Measurements from ENCODE around the gene TAC3. TPM values are rescaled to one million over a fixed set of nuclear protein-coding genes. Genes with fewer than 3 reads are reported as not detected.

TAC3 gene
- total and polyA plus RNA-seq, 2 donors (not counting 3 experiments of a cell fraction or from before 2014, with no cell fraction given) = not detected

DNA sequence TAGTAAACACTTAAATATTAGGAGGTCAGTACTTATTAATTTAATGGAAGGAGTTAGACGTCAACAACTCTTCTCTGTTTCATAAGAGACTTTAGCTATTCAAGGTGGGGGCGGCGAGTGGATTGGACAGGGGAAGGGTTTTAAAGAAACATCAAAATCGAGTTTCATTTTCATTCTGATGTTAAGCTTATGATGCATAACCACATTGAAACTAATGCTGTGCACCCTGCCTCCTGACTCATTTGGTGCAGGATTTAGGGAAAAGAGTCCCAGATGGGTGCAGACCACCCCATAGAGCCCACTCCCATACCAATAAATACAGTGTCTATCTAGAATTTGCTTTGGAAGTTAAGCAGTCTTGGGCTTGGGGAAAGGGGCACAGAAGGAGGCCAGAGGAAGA lies 17.3 kb downstream of the TAC3 start:
- no peak overlapping the region for H3K9ac ChIP-seq (replicated peaks; ENCODE audit: extremely low read depth, insufficient read depth, low read length)
- DNase-seq (ENCODE audit: low read depth, low spot score) = no peak
- dilution Hi-C loops (cut with MboI; ENCODE audit: extremely low pct_ligation_motif_present, low sequenced_read_pairs) = no loop called here
- H3K4me1 ChIP-seq (ENCODE audit: control insufficient read depth, extremely low read depth, insufficient read depth, low read length) = no peaks in the 10 kb centered on the region
- POLR2A ChIA-PET = no interaction called here
- no peak overlapping the region for H2AFZ ChIP-seq (ENCODE audit: low read depth, low read length)
- H3K9me1 ChIP-seq (replicated peaks; ENCODE audit: control insufficient read depth, extremely low read depth, insufficient read depth, low read length) = no peaks in the 10 kb centered on the region
- no TSS peak for BruUV-seq (replicated peaks)
- H3K36me3 ChIP-seq (ENCODE audit: control insufficient read depth in 2 of 2, extremely low read depth in 1 of 2, insufficient read depth in 2 of 2, low read length in 2 of 2) = peaks cover 0 to 27% of the 10 kb centered on the region in 2 experiments
- no peaks in the 10 kb centered on the region for H3K9me3 ChIP-seq (replicated peaks; ENCODE audit: control insufficient read depth, insufficient read depth, low read length)
- H3K79me2 ChIP-seq (ENCODE audit: control insufficient read depth, insufficient read depth, low read length) = peaks cover 2% of the 10 kb centered on the region
- H4K20me1 ChIP-seq (replicated peaks; ENCODE audit: control insufficient read depth, extremely low read depth, insufficient read depth, low read length) = no peaks in the 10 kb centered on the region
- no peak overlapping the region for H3K4me3 ChIP-seq (replicated peaks in 1 of 3; ENCODE audit: insufficient read depth in 1 of 3, low read depth in 1 of 3, low read length in 3 of 3)
- CTCF ChIA-PET = interaction anchor here (1.4 kb wide), 1 partner anchor 159 kb away, joined by 4 read pairs; no protein-coding TSS in a partner anchor
- TF ChIP-seq GATA2 (IDR thresholded peaks at IDR 0.05; ENCODE audit: insufficient read depth, insufficient read length, low read depth, low read length) = no peak
- TF ChIP-seq, protein P1, sequence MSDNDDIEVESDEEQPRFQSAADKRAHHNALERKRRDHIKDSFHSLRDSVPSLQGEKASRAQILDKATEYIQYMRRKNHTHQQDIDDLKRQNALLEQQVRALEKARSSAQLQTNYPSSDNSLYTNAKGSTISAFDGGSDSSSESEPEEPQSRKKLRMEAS (IDR thresholded peaks at IDR 0.05; ENCODE audit: insufficient read depth, insufficient read length) = no peak
- TF ChIP-seq POLR2A (IDR thresholded peaks at IDR 0.05; ENCODE audit: low read depth, low read length) = no peak
- no peak for TF ChIP-seq JUN (IDR thresholded peaks at IDR 0.05; ENCODE audit: borderline replicate concordance, insufficient read depth, insufficient read length, low read depth)
- TF ChIP-seq, protein P2, sequence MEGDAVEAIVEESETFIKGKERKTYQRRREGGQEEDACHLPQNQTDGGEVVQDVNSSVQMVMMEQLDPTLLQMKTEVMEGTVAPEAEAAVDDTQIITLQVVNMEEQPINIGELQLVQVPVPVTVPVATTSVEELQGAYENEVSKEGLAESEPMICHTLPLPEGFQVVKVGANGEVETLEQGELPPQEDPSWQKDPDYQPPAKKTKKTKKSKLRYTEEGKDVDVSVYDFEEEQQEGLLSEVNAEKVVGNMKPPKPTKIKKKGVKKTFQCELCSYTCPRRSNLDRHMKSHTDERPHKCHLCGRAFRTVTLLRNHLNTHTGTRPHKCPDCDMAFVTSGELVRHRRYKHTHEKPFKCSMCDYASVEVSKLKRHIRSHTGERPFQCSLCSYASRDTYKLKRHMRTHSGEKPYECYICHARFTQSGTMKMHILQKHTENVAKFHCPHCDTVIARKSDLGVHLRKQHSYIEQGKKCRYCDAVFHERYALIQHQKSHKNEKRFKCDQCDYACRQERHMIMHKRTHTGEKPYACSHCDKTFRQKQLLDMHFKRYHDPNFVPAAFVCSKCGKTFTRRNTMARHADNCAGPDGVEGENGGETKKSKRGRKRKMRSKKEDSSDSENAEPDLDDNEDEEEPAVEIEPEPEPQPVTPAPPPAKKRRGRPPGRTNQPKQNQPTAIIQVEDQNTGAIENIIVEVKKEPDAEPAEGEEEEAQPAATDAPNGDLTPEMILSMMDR (IDR thresholded peaks at IDR 0.05; ENCODE audit: extremely low read depth in 1 of 2, insufficient read depth in 1 of 2, low read depth in 1 of 2, low read length in 2 of 2) = no peak
- no peak for TF ChIP-seq EZH2 (IDR thresholded peaks at IDR 0.05; ENCODE audit: borderline replicate concordance, low read depth, low read length, severe bottlenecking)
- TF ChIP-seq POLR2AphosphoS5 (IDR thresholded peaks at IDR 0.05; ENCODE audit: insufficient read depth, low read depth, low read length) = no peak
- no peak for TF ChIP-seq FOS (IDR thresholded peaks at IDR 0.05; ENCODE audit: borderline replicate concordance, insufficient read depth, low read length)
- TF ChIP-seq MYC (IDR thresholded peaks at IDR 0.05; ENCODE audit: low read depth, low read length) = no peak
- FAIRE-seq = no peak
- intact Hi-C loops (cut with micrococcal nuclease) = no loop called here
- no peak overlapping the region for H3K4me2 ChIP-seq (ENCODE audit: insufficient read depth, low read length)
- no peaks in the 10 kb centered on the region for H3K27me3 ChIP-seq (ENCODE audit: control insufficient read depth in 2 of 2, insufficient read depth in 2 of 2, low read length in 2 of 2)
- no peak overlapping the region for H3K27ac ChIP-seq (ENCODE audit: insufficient read depth, low read depth, low read length)

Measured in endothelial cell of umbilical vein (primary cell).